GM19240 (cell line): ENCODE measurements around the gene AKNA.
"Not testable (repeated sequence)": the region's sequence is repeated elsewhere in the genome, so short reads cannot be mapped to it uniquely, and the experiment has no call there.

Experiments used
- DNase-seq: peaks from one replicate; pipeline ENCODE4 v3.0.0; 2011; ENCODE audit warnings: low spot score; ENCODE audit not compliant: insufficient read length

The AKNA gene

DNA sequence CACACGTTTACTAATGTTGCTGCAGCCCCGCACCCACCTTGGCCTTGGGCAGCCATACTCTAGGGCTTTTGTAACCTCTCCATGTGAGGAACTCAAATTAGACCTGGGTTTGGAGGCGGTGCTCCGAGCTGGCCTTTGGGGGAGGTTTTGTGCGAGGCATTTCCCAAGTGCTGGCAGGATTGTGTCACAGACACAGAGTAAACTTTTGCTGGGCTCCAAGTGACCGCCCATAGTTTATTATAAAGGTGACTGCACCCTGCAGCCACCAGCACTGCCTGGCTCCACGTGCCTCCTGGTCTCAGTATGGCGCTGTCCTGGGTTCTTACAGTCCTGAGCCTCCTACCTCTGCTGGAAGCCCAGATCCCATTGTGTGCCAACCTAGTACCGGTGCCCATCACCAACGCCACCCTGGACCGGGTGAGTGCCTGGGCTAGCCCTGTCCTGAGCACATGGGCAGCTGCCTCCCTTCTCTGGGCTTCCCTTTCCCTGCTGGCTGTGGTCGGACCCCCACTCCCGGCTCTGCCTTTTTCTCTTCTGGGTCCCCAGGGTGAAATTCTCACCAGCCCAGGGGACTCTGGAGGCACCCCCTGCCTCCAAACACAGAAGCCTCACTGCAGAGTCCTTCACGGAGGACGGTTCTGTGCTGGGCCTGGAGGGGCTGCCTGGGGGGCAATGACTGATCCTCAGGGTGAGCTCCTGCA is 64.8 kb downstream of the AKNA start, which contains the start of gene ORM1:
Gene ORM1, plus strand, starts transcription at position 268 of the 701 bp plus-strand sequence. Its CDS starts 36 bp downstream, at position 304.
- DNase-seq: not testable (repeated sequence)

DNA sequence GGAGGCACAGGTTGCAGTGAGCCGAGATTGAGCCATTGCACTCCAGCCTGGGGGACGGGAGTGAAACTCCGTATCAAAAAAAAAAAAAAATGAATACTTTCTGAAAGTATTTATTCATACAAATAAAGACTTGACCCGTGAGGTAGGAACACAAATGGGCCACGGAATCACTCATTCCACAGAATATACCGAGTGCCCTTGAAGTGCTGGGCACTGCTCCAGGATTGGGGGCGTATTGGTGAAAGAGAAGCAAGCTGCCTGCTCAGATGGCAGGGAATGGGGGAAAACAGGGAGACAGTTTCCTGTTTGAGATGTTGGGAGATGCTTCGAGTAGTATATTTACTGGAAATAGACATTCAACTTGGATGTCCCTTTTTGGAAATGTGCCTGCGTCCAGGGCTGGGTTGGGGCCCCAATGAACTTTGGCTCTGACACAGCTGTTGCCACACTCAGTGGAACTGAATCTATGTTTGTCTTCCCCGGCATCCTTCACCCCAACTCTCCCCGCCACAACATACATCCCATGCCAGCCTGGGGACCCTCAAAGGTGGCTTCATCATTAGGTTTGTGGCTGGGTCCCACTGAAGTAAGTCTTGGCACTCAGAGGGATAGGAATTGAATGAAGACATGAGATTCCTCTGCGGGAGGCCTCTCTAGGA is 65.5 kb downstream of the AKNA start:
- not testable (repeated sequence) for DNase-seq

DNA sequence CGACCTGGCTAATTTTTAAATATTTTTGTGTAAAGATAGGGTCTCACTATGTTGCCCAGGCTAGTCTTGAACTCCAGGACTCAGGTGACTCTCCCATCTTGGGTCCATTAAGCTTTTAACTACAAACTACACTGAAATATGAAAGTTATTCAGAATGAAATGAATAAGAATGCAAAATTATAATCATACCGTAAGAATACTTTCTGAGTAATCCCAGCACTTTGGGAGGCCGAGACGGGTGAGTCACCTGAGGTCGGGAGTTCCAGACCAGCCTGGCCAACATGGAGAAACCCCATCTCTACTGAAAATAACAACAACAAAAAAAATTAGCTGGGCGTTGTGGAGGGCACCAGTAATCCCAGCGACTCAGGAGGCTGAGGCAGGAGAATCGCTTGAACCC is 66.0 kb downstream of the AKNA start:
- DNase-seq: no peak

DNA sequence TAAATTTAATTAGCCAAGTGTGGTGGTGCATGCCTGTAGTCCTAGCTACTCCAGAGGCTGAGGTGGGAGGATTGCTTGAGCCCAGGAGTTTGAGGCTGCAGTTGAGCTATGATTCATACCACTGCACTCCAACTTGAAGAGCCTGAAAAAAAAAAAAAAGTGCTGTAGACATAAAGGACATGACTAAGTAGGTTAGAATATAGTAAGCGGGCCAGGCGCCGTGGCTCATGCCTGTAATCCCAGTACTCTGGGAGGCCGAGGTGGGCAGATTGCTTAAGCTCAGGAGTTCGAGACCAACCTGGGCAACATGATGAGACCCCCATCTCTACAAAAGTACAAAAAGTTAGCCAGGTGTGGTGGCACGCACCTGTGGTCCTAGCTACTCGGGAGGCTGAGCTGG is 67.1 kb downstream of the AKNA start:
- not testable (repeated sequence) for DNase-seq

DNA sequence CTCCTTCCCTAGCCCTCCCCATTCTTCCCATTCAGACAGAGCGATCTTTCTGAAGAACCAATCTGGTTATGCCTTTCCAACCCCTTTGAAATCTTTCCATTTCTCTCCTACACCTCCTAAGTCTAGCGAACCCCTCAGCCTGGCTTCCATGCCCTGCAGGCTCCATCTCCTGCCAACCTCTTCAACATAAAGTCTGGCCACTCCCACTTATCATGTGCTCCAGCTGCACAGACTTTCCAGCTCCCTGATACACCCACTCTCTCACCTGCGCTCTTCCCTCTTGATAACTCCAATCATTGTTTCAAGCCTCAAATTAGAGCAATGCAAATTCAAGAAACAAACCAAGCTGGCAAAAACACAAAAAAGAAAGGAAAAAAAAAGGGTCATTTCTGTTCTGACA is 68.6 kb downstream of the AKNA start:
- no peak for DNase-seq

DNA sequence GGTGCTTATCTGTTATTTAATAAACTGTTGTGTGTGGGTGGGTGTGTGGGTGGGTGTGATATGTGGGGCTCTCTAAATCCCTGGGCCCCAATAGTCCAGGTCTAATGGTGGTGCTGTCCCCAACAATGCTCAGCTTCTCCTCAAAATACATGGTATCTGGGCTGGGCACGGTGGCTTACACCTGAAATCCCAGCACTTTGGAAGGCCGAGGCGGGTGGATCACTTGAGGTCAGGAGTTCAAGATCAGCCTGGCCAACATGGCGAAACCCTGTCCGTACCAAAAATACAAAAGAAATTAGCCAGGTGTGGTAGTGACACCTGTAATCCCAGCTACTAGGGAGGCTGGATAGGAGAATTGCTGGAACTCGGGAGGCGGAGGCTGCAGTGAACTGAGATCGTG is 69.4 kb downstream of the AKNA start:
- DNase-seq: no peak

DNA sequence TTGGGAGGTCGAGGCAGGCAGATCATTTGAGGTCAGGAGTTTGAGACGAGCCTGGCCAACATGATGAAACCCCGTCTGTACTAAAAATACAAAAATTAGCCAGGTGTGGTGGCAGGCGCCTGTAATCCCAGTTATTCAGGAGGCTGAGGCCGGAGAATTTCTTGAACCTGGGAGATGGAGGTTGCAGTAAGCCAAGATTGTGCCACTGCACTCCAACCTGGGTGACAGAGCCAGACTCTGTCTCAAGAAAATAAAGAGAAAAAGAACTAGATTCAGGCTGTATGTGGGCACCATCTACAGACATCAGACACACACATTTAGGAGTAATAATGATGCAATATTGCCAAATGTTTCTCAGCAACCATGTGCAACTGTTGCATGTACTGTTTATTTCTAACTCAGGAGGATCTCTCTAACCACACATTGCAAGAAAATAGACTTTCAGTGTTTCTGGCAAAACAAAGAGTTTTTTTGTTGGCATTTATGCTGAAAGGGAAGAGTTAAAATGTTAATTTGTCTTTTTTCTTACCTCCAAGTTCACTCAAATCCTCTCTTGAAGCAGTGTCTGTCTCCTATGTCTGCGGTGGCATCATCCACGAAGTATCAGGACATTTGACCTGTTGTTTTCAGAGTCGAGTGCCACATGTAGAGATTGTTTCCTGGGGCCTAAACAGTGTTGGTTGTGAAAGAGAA is 70.0 kb downstream of the AKNA start:
- DNase-seq: no peak

DNA sequence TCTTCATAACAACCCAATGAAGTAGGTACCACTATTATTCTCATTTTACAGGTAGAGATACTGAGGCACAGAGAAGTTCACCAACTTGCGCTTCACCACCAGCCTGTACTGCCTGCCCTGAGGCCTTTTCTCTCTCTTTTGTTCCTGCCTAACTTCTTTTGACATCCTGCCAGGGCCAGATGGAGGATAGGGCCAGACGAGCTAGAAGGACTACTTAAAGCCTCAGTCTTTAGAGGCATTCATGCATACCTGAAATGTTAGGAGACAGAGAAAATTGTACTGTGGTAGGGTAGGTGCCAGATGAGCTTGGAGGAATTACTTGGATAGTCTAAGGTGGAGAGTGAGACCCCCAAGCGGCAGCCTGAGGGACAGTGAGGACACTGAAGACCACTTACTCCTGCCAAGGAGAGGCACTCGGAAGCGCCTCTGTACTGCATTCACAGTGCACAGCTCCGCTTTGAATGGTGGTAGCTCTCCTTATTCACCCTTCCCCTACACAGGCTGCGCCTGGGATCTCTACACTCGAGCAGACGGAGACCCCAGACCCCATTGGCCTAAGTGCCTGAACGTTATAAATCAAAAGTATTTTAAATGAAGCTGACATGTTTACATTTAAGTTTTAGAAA is 71.1 kb downstream of the AKNA start:
- no peak for DNase-seq

DNA sequence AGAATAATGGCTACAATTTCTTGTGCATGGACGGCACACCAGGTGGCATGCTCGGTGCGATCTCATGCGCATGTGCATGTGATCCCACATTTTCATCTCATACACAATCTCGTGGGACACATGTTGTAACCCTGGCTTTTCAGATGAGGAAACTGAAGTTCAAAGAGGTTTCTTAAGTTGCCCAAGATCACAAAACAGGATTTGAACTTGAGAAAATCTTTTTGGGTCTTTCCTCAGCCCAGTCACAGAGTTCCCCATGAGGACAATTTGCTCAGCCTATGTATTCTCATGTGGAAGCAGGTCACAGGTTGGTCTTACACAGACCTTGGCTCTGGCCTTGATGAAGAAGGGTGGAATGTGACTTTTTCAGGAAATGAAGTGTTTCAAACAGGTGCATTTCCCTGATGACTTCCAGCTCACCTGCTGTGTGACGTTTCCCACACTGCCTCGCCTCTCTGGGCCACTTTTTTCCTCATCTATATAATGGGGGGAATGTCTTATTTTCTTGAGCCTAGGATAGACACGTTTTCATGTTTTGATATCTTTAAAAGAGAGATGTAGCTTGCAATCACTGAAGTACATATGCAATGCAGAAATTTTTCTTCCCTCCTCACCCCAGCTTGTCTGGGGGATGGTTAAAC is 71.9 kb downstream of the AKNA start:
- DNase-seq: no peak

DNA sequence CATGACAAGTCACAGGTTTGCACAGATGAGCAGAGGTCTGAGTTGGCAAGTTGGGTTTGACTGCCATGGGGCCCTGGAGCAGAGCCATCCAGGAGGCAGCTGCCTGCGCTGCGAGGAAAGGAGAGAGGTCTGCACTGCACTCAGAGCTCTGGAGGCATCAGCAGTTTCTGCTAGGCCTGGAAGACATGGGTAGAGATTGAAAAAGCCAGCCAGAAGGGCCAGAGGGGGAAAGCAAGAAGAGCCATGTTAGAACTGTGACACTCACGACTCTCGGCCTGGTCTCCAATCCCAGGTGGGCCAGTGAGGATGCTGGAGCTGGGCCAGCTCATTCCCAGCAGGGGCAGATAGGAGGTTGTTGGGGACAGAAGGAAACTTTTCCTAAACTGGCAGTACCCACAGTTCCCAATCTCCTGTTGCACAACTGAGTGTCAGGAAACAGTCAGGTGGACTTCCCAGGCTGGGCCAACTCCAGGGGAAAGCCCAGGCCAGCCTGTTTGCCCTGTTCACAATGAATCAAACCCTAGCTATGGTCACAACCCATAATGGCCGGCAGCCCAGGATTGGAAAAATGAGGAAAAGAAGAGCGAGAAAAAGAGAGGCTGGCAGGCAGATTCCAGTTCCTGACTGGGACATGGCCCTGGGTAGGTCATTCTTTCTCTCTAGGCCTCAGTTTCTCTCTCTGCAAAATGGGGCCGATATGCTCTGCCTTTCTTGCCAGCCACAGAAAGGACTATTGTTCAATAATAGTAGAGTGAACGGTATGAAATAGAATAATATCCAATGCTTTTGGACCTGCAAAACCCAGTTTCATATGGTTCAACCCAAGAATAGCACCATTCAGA is 72.7 kb downstream of the AKNA start:
- no peak for DNase-seq

DNA sequence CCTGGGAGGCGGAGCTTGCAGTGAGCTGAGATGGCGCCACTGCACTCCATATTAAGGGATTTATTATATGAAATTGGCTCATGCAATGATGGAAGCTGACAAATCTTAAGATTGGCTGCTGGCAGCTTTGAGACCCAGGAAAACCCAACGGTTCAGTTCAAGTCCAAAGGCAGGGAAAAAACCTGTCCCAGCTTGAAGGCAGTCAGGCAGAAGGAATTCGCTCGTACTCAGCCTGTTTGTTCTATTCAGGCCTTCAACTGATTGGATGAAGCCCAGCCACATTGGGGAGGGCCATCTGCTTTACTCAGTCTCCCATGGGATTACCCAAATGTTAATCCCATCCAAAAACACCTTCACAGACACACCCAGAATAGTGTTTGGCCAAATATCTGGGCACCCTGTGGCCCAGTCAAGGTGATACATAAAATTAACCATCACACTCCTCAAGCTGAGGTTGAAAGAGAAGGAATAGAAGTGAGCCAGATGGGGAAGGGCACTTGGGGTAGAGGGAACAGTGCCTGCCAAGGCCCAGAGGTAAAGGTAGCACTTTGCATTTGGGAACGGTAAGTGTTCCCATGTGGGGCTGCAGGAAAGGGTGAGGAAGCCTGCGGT is 73.4 kb downstream of the AKNA start:
- DNase-seq: no peak

DNA sequence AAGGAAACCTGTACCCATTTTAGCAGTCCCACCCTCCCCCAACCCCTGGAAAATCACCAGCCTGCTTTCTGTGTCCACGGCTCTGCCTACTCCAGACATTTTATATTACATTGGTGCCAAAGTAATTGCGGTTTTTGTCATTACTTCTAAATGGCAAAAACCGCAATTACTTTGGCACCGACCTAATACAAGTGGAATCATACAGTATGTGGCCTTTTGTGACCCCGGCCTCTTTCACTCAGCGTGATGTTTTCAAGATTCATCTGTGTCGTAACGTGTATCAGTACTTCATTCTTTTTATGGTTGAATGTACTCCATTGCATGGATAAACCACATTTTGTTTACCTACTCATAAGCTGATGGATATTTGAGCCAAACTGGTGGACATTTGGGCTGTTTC is 74.6 kb downstream of the AKNA start:
- no peak for DNase-seq

DNA sequence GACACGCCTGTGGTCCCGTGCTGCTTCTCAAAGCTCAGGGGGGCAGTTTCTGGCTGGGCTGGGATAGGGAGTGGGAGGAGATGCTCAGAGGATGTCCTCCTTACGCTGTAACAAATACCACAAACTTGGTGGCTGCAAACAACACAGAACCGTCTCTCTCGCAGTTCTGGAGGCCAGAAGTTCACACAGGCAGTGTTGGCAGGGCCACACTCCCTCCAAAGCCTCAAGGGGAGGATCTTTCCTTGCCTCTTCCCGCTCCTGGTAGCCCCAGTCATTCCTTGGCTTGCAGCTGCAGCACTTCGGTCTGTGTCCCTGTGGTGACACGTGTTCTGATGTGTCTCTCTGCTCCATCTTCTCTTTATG is 75.3 kb downstream of the AKNA start:
- DNase-seq: no peak

DNA sequence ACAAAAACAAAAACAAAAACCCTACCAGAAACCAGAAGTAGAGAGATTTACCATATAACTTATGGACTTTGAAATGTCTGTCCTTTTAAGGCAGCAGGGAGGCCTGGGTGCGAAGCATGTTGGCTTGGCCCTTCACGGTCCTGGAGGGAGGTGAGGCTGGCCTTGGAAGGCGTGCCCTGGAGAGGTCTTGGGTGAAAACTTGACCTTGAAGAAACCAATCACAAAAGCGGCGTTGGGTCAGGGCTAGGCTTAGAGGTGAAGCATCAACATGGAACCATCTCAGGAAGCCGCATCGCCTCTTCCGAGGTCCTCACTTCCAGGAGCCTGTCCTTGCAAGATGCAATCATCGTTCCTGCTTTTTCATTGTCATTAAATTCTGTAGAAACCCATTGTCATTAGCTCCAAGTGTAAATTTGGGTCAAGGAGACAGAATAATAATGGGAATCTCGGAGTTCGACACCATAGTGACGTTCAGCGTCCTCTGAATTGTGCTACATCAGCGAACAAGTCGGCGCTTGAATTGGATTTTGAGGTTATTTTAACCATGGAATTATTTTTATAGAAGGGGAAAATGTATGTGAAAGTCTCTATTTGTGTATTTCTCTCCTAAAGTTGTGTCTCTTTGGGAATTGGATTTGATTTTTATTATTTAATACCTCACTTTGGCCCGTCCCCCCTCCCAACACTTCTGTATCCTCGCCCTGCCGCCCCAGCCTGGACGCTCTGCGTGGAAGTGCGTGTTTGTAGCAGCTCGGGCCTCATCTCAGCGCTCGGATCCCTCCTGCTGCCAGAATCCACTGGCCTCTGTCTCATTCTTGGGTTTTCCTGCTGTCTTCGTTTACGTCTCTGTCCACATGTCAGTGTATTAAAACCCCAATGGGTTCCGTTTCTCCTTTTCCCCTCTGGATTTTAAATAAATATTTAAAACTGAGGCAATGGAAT is 75.9 kb downstream of the AKNA start:
- DNase-seq: no peak

DNA sequence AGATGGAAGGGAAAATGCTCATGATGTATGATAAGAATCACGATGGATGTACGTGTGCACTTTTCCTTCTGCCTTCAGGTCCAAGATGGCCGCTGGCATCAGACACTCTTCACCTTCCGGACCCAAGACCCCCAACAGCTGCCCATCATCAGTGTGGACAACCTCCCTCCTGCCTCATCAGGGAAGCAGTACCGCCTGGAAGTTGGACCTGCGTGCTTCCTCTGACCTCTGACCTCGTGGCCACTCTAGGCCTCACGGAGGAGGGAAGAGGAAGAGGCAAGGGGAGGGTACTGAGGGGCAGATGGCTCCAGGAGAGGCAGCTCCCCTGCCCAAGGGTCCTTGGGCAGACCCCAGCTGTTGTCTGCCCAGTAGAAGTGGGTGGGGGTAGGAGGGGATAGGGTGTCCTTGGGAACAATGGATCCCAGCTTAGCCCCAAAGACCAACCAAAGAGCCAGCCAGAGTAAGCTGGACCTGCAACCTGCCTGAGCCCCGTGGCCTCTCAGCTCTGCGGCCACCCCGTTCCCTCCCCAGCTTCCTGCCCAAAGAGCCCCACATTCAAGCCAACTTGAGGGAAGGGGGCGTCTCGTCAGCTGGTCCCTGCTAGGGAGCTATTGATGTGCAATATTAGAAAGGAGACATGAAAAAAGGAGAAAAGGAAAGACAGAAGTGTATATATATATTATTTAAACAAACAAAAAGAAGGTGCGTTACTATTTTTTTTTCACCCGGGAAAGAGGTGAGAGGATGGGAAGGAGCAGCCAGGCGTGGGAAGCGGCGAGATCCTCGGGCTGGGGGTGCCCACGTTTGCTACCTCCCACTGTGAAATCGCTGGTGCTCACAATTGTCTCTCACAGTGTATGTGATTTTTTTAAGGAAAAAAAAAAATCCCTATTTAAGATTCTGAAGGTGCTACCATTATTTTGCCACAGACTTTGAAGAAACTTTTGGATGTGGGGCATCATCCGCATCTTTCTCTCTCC is 77.0 kb downstream of the AKNA start:
- DNase-seq: no peak

DNA sequence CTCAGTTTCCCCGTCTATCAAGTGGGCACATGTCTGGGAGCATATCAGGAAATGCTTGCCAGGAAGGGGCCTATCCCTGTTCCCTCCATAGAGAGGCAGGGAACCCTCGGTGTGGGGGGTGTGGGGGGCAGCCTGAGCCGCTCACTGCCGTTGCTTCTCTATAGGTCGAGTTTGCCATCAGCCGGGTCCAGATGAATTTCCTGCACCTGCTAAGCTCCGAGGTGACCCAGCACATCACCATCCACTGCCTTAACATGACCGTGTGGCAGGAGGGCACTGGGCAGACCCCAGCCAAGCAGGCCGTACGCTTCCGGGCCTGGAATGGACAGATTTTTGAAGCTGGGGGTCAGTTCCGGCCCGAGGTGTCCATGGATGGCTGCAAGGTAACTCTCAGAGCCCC is 78.7 kb downstream of the AKNA start:
- DNase-seq: no peak

DNA sequence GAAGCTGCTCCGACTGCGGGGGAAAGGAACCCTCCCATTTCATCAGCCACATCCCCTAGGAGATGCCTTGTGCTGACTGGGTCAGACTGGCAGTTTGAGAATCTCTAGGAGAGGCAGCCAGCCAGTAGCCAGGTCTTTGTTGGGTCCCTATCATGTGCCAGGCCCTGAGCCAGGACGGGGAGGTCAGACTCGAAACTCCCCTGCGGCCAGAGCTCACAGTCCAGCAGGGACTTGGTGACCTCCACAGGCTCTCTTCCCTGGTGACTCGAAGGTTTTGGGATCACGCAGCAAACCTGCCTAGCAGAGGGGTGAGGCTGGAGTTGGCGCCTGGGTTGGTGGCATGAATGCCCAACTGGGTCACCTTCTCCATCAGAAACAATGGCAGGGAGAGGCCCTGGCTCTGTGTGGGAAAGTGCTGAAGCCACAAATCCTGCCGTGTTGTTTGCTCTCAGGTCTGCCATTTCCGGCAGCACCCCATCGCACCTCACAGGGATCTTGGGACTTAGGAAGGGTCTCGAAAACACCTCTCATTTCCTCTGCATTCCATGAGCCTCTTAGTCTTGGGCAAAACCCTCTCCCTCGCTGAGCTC is 79.3 kb downstream of the AKNA start:
- no peak for DNase-seq

DNA sequence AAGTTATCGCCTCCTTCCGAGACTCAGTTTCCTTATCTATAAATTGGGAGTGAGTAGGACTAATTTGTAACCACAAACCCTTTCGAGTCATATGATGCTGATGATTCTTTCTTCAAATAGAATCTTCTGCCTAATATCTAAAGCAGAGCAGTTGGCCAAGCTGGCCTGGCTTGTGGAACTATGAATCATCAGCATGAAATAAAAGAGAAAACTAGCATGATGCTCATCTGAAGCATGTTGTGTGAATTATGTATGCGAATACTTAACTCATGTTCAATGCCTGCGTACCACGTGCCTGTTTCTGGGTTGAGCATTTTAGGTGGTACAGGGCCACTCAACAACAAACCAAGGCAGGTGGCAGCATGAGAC is 79.9 kb downstream of the AKNA start:
- DNase-seq: no peak
